Peyer's patch (tissue), 4 donors: ENCODE measurements around the gene TMEM267. TPM values are rescaled to one million over a fixed set of nuclear protein-coding genes. Genes with fewer than 3 reads are reported as not detected.
"Not testable (repeated sequence)": the region's sequence is repeated elsewhere in the genome, so short reads cannot be mapped to it uniquely, and the experiment has no call there.

Experiments used
- DNase-seq, 3 donors: peaks; one replicate each; pipeline ENCODE4 v3.0.0-alpha.2; 2017 to 2019
- H3K27ac ChIP-seq, 4 donors: fragments of 200-600 bp; sonication (generic); one replicate each; pipeline ENCODE4 v1.5.1; 2016 to 2019
- H3K27me3 ChIP-seq, 2 donors: fragments of 200-600 bp; sonication (generic); one replicate each; pipeline ENCODE4 v1.5.1; 2019
- H3K36me3 ChIP-seq, 3 donors: fragments of 200-600 bp; sonication (generic); one replicate each; pipeline ENCODE4 v1.5.1; 2016 to 2019
- H3K4me1 ChIP-seq, 4 donors: fragments of 200-600 bp; sonication (generic); one replicate each; pipeline ENCODE4 v1.5.1; 2016 to 2019
- H3K4me3 ChIP-seq, 4 donors: fragments of 200-600 bp; sonication (generic); 1 replicate in 3 of 4; 2 replicates in 1 of 4; pipeline ENCODE4 v1.5.1; 2016 to 2019; ENCODE audit warnings: mild to moderate bottlenecking in 1 of 4
- H3K9me3 ChIP-seq, 4 donors: fragments of 200-600 bp; sonication (generic); one replicate each; pipeline ENCODE4 v1.5.1; 2016 to 2019; ENCODE audit warnings: mild to moderate bottlenecking in 1 of 4
- POLR2A ChIP-seq, 2 donors: fragments of 450-650 bp; IDR thresholded peaks; one replicate each; pipeline ENCODE4 v1.5.1; 2017; ENCODE audit warnings: antibody characterized with exemption in 2 of 2, mild to moderate bottlenecking in 2 of 2, moderate library complexity in 2 of 2
- total RNA-seq, 4 donors: library from RNA; depleted of rRNA; stranded (reverse); fragments of >200 nt; gene quantifications; one replicate each; pipeline ENCODE4 v1.1.0, GENCODE V29; 2016
- TF ChIP-seq, protein P1 (sequence below), 6 experiments: fragments of 450-650 bp in 4 of 6; fragments of 200-600 bp in 2 of 6; sonication (generic) in 1 of 6; IDR thresholded peaks; one replicate each; pipeline ENCODE4 v1.5.1; 2017 to 2019; ENCODE audit warnings: antibody characterized with exemption in 6 of 6, mild to moderate bottlenecking in 3 of 6, moderate library complexity in 1 of 6

TMEM267 gene
- total RNA-seq, 4 donors from 2014 or later = 3.3 to 5.8 (median 4.7) TPM

DNA sequence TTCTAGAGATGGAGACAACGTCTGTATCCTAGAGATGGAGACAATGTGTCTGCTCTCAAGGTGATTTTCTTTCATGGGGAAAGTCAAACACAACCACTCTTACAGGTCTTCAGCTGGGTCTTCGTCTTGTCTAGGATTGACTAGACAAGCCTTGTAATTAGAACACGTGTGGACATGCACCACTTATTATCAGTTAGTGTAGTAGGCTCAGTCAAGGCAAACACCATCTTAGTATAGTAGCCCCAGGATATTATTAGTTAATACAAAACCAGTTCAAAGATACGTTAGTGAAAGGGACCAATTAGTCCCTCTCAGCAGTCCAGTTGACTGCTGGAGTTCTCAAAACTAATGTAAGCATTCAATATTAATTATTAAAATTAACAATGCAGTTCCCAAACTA, 56.4 kb downstream of the TMEM267 start:
- Histone ChIP-seq H3K27me3 (no peaks in the 10 kb centered on the region), H3K4me3 (no peak overlapping the region), H3K9me3 (no peaks in the 10 kb centered on the region), H3K27ac (no peak overlapping the region), H3K4me1 (no peaks in the 10 kb centered on the region), H3K36me3 (no peaks in the 10 kb centered on the region)
- TF ChIP-seq POLR2A (IDR thresholded peaks at IDR 0.05) = no peak
- TF ChIP-seq, protein P1, sequence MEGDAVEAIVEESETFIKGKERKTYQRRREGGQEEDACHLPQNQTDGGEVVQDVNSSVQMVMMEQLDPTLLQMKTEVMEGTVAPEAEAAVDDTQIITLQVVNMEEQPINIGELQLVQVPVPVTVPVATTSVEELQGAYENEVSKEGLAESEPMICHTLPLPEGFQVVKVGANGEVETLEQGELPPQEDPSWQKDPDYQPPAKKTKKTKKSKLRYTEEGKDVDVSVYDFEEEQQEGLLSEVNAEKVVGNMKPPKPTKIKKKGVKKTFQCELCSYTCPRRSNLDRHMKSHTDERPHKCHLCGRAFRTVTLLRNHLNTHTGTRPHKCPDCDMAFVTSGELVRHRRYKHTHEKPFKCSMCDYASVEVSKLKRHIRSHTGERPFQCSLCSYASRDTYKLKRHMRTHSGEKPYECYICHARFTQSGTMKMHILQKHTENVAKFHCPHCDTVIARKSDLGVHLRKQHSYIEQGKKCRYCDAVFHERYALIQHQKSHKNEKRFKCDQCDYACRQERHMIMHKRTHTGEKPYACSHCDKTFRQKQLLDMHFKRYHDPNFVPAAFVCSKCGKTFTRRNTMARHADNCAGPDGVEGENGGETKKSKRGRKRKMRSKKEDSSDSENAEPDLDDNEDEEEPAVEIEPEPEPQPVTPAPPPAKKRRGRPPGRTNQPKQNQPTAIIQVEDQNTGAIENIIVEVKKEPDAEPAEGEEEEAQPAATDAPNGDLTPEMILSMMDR (IDR thresholded peaks at IDR 0.05) = no peak
- DNase-seq = no peak

DNA sequence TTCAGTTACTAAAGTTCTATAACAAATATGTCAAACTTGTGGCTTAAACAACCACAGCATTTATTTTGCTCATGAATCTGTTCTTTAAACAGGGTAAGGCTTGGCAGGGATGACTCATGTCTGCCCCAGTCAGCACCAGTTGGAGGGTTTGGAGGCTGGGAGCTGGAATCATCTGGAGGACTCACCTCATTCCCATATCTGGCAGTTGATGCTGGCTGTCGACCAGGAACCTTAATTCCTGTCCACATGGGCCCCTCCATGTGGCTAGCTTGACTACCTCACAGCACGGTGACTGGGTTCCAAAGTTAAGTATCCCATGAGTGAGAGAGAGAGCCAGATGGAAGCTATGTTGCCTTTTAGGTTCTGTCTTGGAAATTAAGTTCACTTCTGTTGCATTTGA, 57.7 kb downstream of the TMEM267 start:
- no peak for DNase-seq
- no peak overlapping the region for H3K27ac ChIP-seq

DNA sequence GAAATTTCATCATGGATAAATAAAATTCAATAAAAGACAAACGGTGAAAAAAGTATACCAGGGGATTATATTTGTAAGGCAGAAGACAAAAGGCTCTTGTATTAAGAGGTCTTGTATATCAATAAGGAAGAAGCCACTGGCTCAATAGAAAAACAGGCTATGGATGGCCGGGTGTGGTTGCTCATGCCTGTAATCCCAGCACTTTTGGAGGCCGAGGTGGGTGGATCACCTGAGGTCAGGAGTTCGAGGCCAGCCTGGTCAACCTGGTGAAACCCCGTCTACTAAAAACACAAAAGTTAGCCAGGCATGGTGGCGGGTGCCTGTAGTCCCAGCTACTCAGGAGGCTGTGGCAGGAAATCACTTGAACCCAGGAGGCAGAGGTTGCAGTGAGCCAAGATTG, 60.6 kb downstream of the TMEM267 start:
- not testable (repeated sequence) for H3K27me3 ChIP-seq, DNase-seq, H3K36me3 ChIP-seq, H3K9me3 ChIP-seq, H3K4me3 ChIP-seq, H3K4me1 ChIP-seq, H3K27ac ChIP-seq

More for the DNA sequence above, 57.7 kb downstream of the TMEM267 start:
- Histone ChIP-seq H3K4me1 (no peaks in the 10 kb centered on the region), H3K36me3 (no peaks in the 10 kb centered on the region), H3K4me3 (no peak overlapping the region), H3K27me3 (no peaks in the 10 kb centered on the region), H3K9me3 (no peaks in the 10 kb centered on the region)
- TF ChIP-seq POLR2A (IDR thresholded peaks at IDR 0.05) = no peak
- TF ChIP-seq, protein P1 (IDR thresholded peaks at IDR 0.05) = no peak

DNA sequence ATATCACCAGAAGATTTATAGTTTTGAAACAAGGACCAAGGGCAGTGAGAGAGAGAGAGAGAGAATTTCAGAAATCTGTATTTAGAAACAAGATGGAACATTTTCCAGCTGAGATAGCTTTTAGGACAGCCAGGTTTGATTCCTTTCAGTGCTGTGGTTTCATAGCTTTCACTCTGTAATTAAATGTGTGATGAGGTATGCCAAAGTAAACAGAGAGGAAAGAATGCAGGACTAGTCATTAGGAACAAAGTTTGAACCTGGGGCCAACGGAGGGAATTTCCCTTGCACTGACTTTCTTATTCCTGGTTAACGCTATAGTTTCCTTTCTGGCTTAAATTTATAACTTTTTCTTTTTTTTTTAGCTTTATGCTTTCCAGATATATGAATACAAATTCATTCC, 61.5 kb downstream of the TMEM267 start:
- no peaks in the 10 kb centered on the region for H3K27me3 ChIP-seq
- H3K4me1 ChIP-seq = no peaks in the 10 kb centered on the region
- DNase-seq = peak in 1 of 3 donors; percentile 54
- H3K9me3 ChIP-seq = no peaks in the 10 kb centered on the region
- H3K4me3 ChIP-seq = no peak overlapping the region
- no peaks in the 10 kb centered on the region for H3K36me3 ChIP-seq
- H3K27ac ChIP-seq = no peak overlapping the region
- TF ChIP-seq, protein P1 (IDR thresholded peaks at IDR 0.05) = no peak
- no peak for TF ChIP-seq POLR2A (IDR thresholded peaks at IDR 0.05)

DNA sequence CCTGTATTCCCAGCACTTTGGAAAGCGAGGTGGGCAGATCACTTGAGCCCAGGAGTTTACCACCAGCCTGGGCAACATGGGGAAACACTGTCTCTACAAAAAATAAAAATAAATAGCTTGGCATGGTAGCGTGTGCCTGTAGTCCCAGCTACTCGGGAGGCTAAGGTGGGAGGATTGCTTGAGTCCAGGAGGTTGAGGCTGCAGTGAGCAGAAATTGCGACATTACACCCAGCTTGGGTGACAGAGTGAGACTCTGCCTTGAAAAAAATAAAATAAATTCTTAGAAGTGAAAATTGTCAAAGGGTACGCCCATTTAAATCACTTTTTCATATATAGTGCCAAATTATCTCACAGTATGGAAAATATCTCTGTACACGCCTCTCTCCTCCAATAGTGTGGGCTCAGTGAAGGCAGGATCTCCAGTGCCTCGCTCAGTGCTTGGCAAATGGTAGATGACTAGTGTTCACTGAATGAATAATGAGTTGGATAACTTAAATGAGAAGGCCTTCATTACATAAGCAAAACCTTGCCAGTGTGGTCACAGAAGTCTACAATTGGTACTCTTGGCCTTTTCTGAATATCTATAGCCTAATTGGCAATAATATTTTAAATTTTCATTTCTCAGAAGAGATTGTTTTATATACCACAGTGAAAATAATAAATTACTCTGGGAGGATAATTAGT, 62.1 kb downstream of the TMEM267 start:
- Histone ChIP-seq H3K36me3 (no peaks in the 10 kb centered on the region), H3K27me3 (no peaks in the 10 kb centered on the region), H3K4me1 (no peaks in the 10 kb centered on the region), H3K9me3 (no peaks in the 10 kb centered on the region), H3K27ac (no peak overlapping the region), H3K4me3 (no peak overlapping the region)
- TF ChIP-seq POLR2A (IDR thresholded peaks at IDR 0.05) = no peak
- TF ChIP-seq, protein P1 (IDR thresholded peaks at IDR 0.05) = no peak
- no peak for DNase-seq

DNA sequence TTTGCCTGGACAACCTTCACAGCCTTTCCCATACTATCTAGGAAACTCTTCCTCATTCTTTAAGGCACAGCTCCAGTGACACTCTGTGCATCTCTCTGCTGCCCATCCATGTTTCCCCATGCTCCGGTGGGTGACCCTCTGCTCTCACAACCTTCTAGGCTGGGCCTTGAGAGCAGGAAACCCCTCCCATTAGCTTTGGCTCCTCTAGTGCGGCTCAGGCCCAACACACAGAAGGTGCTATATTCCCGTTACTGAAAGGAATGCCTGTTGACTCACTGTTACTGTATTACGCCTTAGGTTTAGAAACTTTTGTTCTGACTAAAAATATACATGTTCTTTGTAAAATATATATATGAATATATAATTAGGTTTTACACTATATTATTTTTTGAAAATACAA, 63.4 kb downstream of the TMEM267 start:
- Histone ChIP-seq H3K27ac (no peak overlapping the region), H3K36me3 (no peaks in the 10 kb centered on the region), H3K4me1 (no peaks in the 10 kb centered on the region), H3K9me3 (no peaks in the 10 kb centered on the region), H3K27me3 (no peaks in the 10 kb centered on the region), H3K4me3 (no peak overlapping the region)
- no peak for TF ChIP-seq POLR2A (IDR thresholded peaks at IDR 0.05)
- TF ChIP-seq, protein P1 (IDR thresholded peaks at IDR 0.05) = no peak
- DNase-seq = no peak
